Stimulated activated CD8-positive, alpha-beta memory T cell treated with anti-CD3 and anti-CD28 coated beads, Interleukin-12 subunit alpha, Interleukin-12 subunit beta, amount 100 ng/mL, for 4 hours (primary cell): ENCODE measurements around the gene CHRM3.
"Not testable (repeated sequence)": the region's sequence is repeated elsewhere in the genome, so short reads cannot be mapped to it uniquely, and the experiment has no call there.

ENCODE experiments used
- DNase-seq: peaks from one replicate; pipeline ENCODE4 v3.0.0-alpha.2; 2020; ENCODE audit warnings: low read depth

CHRM3 gene

DNA sequence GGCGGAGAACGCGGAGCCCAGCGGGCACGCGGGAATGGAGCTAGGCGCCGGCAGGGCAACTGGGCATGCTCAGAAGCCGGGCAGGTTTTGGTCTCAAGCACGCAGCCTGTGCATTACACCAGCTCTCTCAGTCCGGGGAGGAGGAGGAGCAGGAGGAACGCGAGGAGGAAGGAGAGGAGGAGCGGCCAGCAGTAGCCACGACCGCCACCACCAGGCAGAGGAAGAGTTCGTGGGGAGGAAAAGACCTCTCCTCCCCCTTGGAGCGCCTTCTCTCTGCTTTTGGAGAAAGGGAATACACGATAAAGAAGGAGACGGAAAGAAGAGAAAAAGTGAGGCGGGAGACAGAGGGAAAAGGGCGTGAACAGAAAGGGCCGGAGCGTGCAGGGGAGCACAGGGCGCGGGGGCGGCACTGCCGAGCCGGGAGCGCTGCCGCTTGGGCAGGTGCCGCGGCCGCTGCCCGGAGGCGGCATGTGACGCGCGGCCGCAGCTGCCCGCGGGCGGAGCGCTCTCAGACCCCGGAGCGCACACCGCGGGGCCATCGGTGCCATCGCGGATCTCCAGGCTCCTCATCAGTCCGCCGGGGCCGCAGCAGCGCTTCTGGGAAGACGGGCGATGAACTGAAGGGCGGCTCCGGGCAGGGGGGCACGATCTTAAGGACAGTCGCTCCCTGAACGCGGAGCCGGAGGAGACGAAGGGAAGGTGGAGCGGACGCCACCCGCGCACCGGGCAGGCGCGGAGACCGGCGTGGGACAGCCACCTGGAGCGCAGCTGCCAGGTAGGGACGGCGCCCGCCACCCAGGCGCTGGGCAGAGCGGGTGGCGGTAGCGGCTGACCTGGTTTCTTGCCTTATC, at the start of gene CHRM3:
CHRM3 (plus strand) TSS at position 116 of the 851 bp plus-strand sequence. CDS start 520,884 bp downstream, outside the sequence.
- no peak for DNase-seq

DNA sequence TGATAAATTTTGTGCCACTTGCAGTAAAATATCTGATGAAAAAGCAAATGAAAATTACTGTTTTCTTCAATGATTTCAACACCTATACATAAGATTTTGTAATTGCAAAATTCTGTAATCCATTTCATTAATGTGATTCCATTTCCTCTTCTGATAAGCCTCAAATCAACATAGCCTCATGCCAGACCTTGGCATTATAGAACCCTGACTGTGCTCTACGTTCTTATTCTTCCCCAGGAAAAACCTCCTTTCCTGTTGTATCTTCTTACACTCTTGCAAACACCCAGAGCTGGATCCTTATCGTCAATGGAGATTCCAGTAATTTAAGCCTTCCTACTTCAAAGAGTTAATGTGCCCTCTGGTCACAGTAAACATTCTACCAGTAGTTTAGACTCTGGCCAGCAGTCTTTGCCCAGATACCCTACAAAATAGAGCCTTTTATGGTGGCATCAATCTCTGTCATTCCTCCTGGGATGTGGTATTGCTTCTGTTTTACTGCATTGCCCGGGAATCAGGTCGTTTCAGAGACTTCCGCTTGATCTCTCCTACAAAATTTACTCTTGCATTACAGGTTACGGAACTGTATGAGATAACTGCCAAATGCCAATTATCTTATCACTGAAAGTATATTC, 48.5 kb upstream of the CHRM3 start:
- DNase-seq = no peak

DNA sequence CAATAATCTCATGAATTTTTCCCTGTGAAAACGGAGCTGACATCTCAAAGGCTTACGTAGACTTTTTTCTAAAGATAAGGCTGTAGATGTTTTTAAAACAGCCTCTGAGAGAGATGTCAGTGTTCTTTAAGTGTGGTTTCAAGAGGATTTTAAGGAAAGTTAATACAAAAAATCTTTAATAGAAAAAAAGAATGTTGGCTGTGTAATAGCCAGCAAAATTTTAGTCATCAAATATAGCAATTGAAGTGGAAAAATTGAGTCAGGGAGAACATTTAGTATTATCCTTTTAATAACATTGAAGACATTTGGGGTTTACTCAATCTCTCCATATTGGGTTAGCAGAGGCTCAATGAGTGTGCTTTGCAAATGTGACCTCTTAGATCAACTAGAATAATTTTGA, 38.6 kb upstream of the CHRM3 start:
- no peak for DNase-seq

DNA sequence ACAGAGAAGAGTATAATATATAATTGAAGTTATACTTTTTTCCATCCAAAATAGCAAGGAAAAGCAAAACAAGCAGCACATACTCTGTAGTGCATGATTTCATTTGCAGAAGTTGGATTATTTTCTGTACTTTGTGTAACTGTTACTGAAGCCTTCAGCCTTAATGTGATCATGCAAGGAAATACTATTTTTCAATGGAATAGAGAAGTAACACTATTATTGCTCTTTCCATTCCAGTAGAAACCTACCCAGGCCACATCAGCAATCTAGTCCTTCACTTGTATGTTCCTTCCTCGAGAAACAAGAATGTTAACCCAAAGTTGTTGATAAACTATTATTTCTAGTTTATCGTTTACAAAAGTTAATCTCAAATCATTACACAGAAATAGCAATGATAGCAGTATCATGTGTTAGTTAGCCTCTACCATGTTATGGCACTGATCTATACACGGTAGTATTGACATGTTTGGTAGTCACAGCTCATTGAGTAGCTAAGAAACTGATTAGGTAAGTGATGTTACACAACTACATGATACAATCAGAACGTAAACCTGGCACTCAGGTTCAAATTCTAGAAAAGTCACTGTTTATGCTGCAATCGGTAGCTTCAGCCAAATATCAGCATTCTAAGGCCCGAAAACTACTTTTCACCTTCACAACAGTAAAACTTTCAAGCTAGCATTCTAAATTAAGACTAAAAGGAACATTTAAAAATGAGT, 37.6 kb upstream of the CHRM3 start:
- no peak for DNase-seq

DNA sequence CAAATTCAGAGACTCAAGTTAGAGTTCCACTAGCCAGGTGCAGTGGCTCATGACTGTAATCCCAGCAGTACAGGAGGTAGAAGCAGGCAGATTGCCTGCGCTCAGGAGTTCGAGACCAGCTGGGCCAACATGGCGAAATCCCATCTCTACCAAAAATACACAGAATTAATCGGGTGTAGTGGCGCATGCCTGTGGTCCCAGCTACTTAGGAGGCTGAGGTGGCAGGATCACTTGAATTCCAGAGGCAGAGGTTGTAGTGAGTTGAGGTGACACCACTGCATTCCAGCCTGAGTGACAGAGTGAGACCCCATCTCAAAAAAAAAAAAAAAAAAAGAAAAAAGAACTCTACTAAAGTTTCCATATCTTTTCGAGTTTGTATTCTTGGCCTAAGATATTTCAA, 36.7 kb upstream of the CHRM3 start:
- no peak for DNase-seq

DNA sequence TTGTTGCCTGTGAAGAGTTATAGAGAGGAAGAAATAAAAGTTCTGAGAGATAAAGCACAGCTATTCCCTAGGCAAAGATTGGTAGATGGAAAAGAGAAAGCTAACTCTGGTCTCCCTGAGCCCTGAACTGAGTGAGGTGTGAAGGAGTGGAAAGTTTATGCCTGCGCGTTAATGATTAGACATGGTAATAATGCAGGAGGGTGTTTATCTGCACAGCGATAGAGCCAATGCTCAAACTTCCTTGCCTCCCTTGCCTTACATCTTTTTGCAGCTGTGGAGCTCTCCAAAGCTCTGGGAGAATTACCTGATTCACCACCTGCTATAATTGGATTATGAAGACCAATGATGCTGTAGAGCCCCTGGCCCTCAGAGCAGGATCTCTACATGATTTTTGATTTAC, 32.8 kb upstream of the CHRM3 start:
- DNase-seq = no peak

DNA sequence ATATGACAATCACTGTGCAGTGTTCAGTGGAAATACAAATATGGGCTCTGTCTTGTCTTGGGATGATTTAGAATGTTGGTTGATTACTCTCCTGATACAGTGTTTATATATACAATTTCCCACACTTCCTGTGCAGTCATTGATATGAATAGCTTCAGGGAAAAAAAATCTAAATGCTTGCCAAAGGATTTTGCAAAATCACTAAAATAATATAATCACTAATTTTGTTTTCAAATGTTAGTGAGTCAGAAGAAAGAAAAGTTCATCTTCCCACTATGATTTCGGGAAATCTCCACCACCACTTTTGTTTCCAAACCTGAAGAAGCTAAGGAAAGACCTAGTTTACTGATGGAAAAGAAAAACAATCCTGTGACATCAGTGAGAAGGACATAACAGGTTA, 32.1 kb upstream of the CHRM3 start:
- no peak for DNase-seq

DNA sequence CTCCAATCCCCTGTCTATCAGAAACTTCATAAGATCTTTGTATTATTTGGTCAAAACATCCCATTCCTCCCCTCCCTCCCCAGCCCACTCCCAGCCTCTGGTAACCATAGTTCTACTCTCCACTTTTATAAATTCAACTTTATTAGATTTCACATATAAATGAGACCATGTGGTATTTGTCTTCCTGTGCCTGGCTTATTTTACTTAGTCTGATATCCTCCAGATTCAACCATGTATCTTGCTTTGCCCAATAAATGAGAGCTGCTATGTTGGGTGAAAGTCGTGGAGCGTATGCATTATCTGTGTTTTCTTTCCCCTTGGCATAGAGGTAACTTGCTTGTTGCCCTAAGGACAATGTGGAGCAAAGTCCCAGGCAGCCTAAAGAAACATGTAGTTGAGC, 28.5 kb upstream of the CHRM3 start:
- DNase-seq = no peak

DNA sequence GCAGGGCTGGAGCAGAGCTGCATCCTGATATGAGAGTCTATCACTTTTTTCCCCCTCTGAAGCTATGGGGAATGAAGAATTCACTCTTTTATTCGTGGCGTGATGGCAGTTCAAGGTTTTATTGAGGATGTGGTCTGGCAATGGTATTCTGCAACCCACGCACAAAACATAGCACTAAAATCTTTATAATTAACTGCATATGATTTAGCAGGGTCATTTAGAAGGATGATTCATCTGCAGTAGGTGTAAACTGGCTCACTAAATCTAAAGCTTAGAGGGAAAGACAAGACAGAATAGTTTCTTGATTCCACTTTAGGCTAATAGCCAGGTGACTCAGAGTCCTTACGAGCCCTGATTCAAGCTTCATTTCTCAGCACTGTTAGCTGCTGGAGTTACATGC, 25.0 kb upstream of the CHRM3 start:
- DNase-seq = no peak

DNA sequence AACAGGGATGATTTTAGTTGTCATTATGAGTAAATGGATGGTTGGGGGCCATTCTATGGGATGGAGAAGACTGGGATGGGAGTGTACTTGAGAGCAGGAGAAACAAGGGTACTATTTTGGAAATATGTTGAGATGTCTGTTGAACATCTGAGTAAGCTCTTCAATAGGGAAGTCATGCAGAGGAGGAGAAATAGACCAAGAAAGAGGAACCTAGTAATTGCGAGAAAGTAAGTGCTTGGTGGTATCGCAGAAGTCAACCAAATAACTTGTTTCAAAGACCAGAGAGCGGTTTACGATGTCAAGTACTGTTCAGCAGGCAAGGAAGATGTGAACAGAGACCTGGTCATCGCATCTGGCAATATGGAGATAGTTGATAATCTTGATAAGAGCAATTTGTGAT, 22.4 kb upstream of the CHRM3 start:
- no peak for DNase-seq

DNA sequence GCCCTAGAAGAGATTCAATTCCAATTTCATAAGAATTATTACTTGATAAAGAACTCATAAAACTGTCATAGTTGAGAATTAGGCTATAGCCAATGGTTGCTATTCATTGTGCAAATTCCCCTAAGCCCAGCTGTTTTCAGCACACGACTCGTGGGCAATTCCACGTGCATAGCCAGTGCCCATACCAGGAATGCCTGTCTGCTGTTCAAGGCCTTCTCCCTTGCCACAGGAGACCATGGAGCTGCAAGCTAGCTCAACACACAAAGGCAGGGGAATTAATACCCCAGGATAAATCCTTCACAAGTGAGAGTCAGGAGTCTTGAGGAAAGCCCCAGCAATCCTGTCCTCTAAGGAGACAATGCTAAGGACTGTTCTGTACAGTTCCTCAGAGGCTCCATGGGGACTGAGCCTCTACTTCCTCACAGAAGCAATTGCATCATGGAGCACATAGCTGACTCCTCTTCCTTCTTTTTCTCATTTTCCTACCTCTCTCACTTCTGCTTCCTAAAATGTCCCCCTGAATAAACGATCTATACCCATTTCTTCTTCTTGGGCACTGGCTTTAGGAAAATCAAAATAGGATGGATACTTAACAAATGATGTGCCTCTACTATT, 19.1 kb upstream of the CHRM3 start:
- DNase-seq = no peak

DNA sequence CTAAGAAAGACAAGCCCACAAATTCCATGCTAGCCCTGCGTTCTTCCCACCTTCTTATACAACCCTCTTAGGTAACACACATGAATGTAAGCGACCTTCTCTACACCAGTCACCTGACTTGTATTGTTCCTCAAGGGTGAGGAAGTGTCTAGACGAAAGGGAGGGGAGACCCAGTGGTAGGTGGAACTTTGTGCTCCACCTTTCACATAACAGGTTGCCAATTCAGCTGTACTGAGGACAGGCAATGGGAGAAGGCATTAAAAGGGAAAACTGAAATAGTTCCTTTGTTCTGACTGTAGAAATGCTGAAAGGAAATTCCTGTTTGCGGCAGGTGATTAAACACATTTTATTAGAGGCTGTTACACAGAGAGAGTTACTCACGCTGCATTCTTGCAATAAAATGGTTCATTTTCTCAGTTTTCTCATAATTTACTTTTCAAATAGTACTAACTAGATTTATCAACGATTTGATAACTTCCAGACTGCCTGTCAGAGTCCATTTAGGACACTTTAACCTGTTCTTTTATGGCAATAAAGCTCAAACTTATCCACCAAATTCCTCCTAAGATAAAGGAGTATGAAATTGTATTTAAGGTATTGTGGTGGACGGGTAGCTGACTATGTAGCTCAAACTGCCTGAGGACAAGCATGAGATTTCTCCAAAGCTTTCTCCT, 17.8 kb upstream of the CHRM3 start:
- DNase-seq = no peak

DNA sequence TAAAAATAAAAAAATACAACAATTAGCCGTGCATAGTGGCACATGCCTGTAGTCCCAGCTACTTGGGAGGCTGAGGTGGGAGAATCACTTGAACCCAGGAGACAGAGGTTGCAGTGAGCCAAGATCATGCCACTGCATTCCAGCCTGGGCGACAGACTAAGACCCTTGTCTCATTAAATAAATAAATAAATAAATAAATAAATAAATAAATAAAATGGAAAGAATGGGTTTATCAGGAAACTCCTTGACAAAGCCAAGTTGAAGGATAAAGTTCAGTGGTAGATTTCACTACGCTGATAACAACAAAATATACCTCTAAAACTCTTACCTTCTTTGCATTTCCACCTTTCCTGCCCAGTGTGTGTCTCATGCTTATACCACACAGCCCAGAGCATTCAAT, 15.5 kb upstream of the CHRM3 start:
- not testable (repeated sequence) for DNase-seq

DNA sequence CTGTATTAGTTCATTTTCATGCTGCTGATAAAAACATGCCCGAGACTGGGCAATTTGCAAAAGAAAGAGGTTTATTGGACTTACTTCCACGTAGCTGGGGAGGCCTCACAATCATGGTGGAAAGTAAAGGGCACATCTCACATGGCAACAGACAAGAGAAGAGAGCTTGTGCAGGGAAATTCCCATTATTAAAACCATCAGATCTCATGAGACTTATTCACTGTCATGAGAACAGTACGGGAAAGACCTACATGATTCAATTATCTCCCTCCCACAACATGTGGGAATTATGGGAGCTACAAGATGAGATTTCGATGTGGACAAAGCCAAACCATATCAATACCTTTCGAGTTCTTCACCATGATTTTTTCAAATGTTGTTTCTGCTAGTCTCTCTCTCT, 3.7 kb upstream of the CHRM3 start:
- no peak for DNase-seq

DNA sequence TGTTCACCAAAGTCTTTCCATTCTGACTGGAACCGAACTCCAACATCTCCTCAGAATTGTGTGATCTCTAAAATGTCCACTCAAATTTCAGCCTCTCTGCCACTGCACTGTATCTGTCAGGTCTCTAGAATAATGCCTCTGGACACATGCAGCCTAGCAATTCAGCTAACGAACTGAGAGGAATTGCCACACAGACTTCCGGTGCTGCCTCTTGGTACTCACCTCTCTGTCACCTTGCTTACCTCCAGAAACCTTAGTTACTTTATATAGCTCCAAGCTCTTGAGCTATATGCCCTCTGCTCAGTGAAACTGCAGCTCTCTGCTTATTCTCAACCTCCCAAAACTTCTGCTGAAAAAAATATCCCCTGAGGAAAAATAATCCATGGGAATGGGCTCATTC, 2.7 kb upstream of the CHRM3 start:
- DNase-seq = no peak

DNA sequence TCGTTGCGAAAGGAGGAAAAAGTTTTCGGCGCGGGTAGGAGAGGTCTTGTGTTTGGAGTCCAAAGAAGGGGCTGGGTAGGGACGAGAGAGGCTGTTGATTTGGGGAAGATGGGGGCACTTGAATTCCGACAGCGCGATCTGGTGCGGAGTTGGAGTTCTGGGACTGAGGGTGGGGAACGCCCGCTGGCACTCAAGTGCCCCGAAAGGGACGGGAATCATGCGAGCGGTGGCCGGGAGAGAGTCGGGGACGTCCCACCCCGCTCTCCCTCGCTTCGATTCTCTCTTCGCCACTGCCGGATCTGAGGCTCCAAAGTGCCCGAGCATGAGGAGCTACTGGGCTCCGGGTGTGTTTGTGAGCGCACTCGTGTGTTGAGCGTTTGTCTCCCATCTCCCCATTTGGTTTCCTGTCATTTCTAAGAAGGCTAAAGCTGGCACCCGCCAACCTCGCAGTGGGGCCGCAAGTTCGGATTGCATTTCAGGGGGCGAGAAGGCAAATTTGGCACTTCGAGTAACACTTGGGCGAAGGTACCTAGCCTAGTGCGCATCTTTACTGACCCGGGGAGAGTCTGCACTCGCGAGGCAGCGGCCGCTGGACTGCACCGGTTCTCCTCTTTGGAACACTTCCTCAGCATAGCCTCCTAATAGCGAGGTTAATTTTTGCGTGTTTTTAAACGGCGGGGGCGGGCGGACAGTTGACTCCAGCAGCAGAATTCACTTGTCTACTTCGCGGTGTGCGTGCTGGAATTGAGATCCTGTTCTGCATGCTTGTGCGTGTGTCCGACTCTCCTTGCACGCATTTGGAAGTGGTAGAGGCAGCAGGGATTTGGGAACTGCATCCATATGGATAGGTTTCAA, 1.2 kb downstream of the CHRM3 start:
- DNase-seq = no peak

DNA sequence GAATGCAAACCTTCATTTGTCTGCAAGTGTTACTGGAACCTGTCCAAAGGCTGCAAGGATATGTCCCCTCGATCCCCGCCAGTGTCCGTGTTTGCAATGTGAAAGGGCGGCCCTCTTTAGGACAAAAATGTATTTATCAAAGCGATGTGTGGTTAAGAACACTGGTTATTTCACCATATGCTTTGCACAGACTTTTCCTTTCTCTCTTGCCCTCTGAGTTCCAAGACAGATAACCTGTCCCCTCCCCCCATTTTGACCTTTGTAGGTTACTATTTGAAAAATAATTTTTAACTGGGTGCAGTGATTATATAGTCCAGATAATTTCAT, 1.8 kb downstream of the CHRM3 start:
- DNase-seq = no peak

DNA sequence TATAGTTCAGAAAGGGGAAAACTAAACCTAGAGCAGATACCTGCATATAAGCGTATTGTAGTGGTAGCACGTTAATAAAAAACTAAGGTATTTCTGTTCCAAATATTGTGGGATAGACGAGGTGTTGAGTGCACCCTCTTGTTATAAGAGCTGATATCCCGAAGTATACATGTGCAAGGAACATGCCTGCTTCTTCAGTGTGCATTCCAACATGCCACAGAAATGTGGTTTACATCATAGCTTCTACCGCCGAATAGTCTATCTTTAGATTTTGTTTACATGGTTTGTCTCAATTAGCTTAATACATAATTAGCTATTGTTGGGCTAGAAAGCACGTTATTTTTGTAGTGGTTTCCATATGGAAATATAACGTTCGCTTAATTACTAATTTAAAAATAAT, 2.2 kb downstream of the CHRM3 start:
- no peak for DNase-seq

DNA sequence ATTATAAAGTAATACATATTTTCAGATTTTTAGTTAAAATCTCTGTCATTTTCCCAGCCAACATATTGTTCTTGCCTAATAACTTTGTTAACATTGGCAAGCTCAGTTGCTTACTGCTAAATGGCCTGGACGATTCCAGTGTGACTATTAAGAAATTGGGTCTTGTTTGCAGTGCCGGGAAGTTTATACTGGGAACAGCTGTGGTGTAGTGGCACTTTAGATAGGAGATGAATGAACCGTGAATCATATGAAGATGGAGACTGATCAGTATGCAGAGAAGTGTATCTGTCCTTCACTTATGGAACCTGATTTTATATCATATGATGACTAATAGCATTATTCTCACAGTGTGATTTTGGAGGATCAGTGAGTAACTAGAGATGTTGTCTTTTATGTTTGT, 3.3 kb downstream of the CHRM3 start:
- DNase-seq = no peak

DNA sequence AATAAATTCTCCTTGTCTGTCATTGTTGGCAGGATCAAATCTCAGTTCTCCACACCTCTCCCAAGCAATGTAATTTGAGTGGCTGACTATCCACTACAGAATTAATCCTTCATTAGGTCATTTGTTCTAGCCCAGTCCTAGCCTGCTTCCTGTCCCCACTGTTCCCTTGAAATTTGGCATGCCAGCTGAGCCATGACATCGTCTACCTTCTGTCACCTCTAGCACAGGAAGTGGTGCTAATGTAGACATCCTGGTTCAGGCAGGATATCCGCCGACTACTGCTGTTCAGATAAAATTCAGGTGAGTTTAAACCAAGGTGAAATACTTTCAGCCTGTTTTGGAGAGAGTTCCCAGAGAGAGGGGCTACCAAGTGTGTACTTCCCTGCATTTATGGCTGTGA, 5.9 kb downstream of the CHRM3 start:
- DNase-seq = no peak

DNA sequence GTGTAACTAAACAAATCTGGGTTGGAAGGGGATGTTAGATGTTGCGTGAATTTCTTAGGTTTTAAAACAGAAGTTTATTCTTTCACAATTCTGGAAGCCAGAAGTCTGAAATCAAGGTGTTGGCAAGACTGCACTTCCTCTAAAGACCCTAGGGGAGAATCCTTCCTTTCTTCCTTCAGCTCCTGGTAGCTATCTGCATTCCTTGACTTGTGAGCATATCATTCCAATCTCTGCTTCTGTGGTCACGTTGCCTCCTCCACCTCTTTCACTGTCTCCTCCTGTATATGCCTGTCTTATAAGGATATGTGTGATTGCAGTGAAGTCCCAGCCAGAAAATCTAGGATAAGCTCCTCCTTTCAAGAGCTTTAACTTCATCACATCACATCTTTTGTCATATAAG, 7.7 kb downstream of the CHRM3 start:
- no peak for DNase-seq
